ENCODE results near the gene TCP11L2.

The TCP11L2 gene

DNA sequence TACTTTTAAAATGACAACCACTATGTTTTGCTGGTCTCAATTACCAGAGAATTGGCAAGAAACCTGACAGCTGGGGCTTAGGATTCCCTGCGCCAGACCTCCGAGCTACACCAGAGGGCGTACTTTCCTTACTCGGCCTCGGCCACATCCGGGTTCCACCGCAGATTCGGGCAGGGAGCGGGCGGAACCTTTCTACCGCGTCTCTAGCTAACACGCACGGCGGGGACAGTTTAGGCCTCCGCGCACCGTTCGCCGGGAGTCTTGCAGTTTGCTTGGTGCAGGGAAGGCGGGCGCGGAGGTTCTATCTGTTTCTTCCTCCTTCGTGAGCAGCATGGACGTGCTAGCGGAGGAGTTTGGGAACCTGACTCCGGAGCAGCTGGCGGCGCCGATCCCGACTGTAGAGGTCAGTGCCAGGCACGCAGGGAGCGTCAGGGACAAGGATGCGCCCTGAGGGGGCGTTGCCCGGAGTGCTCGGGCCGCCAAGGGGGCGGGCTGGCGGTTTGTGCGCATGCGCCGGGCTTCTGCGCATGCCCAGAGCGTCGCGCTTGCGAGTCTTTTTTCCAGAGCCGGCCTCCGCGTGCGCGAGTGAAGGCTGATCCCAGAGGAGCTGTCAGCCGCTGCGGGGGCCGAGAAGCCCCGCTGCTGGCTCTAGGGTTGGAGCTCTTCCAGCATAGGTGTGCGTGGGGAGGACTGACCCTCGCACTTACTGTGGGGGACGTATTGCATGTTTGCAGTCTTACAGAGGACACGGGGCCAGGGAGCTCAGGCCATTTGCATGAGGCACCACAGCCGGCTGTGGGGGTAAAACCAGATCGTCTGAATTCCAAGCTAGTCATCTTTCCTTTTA lies 55.2 kb downstream of the TCP11L2 start, which contains the start of gene POLR3B:
Gene POLR3B, plus strand, starts transcription at position 200 of the 847 bp plus-strand sequence. Its CDS starts 132 bp downstream, at position 332.
- H3K36me3 ChIP-seq (ENCODE audit: control insufficient read depth in 1 of 2, insufficient read depth in 2 of 2, low read length in 2 of 2), result no peaks in the 10 kb centered on the region
- H3K4me1 ChIP-seq (ENCODE audit: control insufficient read depth in 1 of 2, insufficient read depth in 2 of 2, low read length in 2 of 2), result peaks cover 17 to 19% of the 10 kb centered on the region in 2 donors
- peak within 1 kb of the TSS; percentile 91 for H3K27ac ChIP-seq (ENCODE audit: low read depth, low read length)
- peak within 1 kb of the TSS; percentile 90 to 95 for H3K4me3 ChIP-seq (ENCODE audit: low read depth in 1 of 2, low read length in 2 of 2)
- H3K27me3 ChIP-seq (ENCODE audit: control insufficient read depth in 1 of 2, insufficient read depth in 2 of 2, low read length in 2 of 2), result no peaks in the 10 kb centered on the region
- H3K9ac ChIP-seq (ENCODE audit: low read depth in 1 of 2, low read length in 2 of 2), result peak within 1 kb of the TSS; percentile 67 to 94
- H3K9me3 ChIP-seq (ENCODE audit: control insufficient read depth in 1 of 2, low read length in 2 of 2), result no peaks in the 10 kb centered on the region

DNA sequence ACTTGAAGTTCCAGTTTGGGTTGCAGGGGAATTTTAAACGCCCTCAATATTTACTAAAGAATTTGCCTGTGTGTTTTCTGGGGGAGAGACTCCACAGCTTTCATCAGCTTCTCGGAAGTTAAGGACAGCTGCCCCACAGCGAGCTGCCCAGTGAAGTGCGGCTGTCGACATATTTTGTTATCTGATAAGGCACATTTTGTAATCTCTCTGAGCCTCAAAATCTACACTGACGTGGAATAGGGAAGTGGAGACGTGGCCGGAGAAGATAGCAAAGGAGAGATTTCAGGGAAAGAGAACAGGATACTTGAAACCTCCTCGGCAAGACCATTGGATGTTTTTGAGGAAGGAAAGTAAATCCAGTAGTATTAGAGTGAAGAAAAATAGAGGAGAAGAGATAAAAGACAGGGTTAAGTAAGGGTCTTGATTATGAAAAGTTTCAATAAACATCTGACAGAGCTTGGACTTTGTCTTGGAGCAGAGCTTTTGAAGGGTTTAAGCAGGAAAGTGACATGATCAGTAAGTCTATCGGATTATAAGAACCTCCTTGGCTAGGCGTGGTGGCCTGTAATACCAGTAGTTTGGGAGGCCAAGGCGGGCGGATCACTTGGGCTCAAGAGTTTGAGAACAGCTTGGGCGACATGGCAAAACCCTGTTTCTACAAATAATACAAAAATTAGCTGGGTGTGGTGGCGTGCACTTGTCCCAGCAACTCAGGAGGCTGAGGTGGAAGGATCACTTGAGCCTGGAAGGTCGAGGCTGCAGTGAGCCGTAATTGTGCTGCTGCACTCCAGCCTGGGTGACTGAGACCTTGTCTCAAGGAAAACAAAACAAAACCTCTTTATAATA lies 56.1 kb downstream of the TCP11L2 start:
- peak overlapping the region; percentile 67 to 94 for H3K9ac ChIP-seq (ENCODE audit: low read depth in 1 of 2, low read length in 2 of 2)
- H3K4me3 ChIP-seq (ENCODE audit: low read depth in 1 of 2, low read length in 2 of 2), result peak overlapping the region; percentile 90 to 95
- H3K9me3 ChIP-seq (ENCODE audit: control insufficient read depth in 1 of 2, low read length in 2 of 2), result no peaks in the 10 kb centered on the region
- peak overlapping the region; percentile 53 for H3K27ac ChIP-seq (ENCODE audit: low read depth, low read length)
- H3K27me3 ChIP-seq (ENCODE audit: control insufficient read depth in 1 of 2, insufficient read depth in 2 of 2, low read length in 2 of 2), result no peaks in the 10 kb centered on the region
- peaks cover 17 to 19% of the 10 kb centered on the region in 2 donors for H3K4me1 ChIP-seq (ENCODE audit: control insufficient read depth in 1 of 2, insufficient read depth in 2 of 2, low read length in 2 of 2)
- peaks cover 0 to 2% of the 10 kb centered on the region in 2 donors for H3K36me3 ChIP-seq (ENCODE audit: control insufficient read depth in 1 of 2, insufficient read depth in 2 of 2, low read length in 2 of 2)

DNA sequence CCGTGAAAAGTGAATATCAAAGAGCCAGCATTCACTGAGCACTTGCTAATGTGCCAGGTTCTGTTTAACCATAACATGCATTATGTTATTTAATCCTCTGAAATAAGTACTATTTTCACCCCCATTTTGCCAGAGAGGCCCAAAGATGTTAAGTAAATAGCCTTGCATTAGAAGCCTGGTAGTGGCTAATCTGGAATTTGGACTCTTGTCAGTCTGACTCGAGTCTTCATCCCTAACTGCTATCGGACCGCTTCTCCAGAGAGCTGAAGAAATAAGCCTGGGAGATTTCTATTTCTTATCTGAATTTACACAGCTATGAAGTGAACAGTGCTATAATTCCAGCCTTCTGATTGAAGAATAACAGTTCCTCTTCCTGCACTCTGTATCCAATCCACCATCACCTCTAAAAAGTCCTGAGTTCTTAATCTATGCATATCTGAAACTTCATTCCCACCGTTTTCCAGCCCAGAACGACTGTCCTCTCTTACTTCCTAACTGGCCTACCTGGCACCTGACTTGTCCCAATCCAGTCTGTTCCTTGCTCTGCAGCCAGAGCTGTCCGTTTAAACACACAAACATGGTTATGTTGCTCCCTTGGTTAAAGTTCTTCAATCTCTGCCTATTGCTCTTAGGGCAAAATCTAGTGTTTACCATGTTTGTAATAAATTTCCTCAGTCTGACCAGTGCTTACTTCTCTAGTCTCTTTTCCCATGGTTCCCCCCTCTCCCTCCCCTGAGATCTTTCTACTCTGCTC lies 57.3 kb downstream of the TCP11L2 start:
- Histone ChIP-seq H3K9ac (ENCODE audit: low read depth in 1 of 2, low read length in 2 of 2) (no peak overlapping the region), H3K9me3 (ENCODE audit: control insufficient read depth in 1 of 2, low read length in 2 of 2) (no peaks in the 10 kb centered on the region), H3K27ac (ENCODE audit: low read depth, low read length) (no peak overlapping the region), H3K36me3 (ENCODE audit: control insufficient read depth in 1 of 2, insufficient read depth in 2 of 2, low read length in 2 of 2) (peaks cover 0 to 2% of the 10 kb centered on the region in 2 donors), H3K4me1 (ENCODE audit: control insufficient read depth in 1 of 2, insufficient read depth in 2 of 2, low read length in 2 of 2) (peaks cover 17 to 19% of the 10 kb centered on the region in 2 donors), H3K27me3 (ENCODE audit: control insufficient read depth in 1 of 2, insufficient read depth in 2 of 2, low read length in 2 of 2) (no peaks in the 10 kb centered on the region), H3K4me3 (ENCODE audit: low read depth in 1 of 2, low read length in 2 of 2) (no peak overlapping the region)

DNA sequence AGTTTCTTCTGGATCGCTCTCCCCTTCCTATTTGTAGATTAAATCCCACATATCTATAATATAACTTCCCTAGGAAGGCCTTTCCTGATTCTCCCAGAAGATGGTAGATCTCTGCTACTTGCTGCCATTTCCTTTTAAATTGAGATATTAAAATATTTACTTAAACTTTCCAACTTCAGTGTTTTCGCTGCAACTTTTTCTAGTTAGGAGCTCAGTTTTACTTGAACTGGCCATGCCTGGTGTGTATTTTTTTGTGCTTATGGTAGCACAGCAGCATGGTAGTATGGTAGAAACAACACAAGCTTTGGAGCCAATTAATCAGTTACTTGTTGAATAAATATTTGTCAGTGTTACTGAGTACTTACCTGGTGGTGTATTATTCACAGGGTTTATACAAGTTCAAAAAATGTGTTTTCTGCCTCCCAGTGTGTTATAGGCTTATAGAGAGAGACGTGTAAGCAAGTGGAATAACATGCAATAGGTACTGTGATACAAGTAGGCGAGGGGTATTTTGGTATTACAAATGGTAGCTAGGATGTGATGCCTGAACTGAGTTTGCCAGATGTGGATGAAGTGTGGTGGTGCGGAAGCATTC lies 58.0 kb downstream of the TCP11L2 start:
- Histone ChIP-seq H3K27ac (ENCODE audit: low read depth, low read length) (no peak overlapping the region), H3K9me3 (ENCODE audit: control insufficient read depth in 1 of 2, low read length in 2 of 2) (no peaks in the 10 kb centered on the region), H3K4me1 (ENCODE audit: control insufficient read depth in 1 of 2, insufficient read depth in 2 of 2, low read length in 2 of 2) (peaks cover 17 to 19% of the 10 kb centered on the region in 2 donors), H3K36me3 (ENCODE audit: control insufficient read depth in 1 of 2, insufficient read depth in 2 of 2, low read length in 2 of 2) (peaks cover 0 to 2% of the 10 kb centered on the region in 2 donors), H3K27me3 (ENCODE audit: control insufficient read depth in 1 of 2, insufficient read depth in 2 of 2, low read length in 2 of 2) (no peaks in the 10 kb centered on the region), H3K9ac (ENCODE audit: low read depth in 1 of 2, low read length in 2 of 2) (no peak overlapping the region), H3K4me3 (ENCODE audit: low read depth in 1 of 2, low read length in 2 of 2) (no peak overlapping the region)

DNA sequence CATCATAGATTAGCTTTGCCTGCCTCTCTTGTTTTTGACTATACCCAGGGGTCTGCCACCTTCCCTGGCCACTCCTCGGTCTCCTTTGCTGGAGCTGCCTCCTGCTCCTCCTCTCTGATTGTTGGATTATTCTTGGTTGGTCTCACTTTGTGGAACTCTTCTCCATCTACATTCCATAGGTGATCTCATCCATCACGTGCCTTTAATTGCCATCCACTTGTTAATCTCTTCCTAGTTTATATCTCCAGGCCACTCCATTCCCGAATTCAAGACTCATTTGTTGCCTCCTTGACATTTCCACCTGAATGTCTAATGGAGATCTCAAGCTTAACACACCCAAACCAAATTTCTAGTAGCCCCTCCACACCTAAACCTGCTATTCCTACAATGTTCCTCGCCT lies 60.4 kb downstream of the TCP11L2 start:
- Histone ChIP-seq H3K9ac (ENCODE audit: low read depth in 1 of 2, low read length in 2 of 2) (no peak overlapping the region), H3K36me3 (ENCODE audit: control insufficient read depth in 1 of 2, insufficient read depth in 2 of 2, low read length in 2 of 2) (peaks cover 0 to 7% of the 10 kb centered on the region in 2 donors), H3K4me3 (ENCODE audit: low read depth in 1 of 2, low read length in 2 of 2) (no peak overlapping the region), H3K9me3 (ENCODE audit: control insufficient read depth in 1 of 2, low read length in 2 of 2) (no peaks in the 10 kb centered on the region), H3K27ac (ENCODE audit: low read depth, low read length) (no peak overlapping the region), H3K27me3 (ENCODE audit: control insufficient read depth in 1 of 2, insufficient read depth in 2 of 2, low read length in 2 of 2) (no peaks in the 10 kb centered on the region), H3K4me1 (ENCODE audit: control insufficient read depth in 1 of 2, insufficient read depth in 2 of 2, low read length in 2 of 2) (peaks cover 13% of the 10 kb centered on the region in 2 donors)

DNA sequence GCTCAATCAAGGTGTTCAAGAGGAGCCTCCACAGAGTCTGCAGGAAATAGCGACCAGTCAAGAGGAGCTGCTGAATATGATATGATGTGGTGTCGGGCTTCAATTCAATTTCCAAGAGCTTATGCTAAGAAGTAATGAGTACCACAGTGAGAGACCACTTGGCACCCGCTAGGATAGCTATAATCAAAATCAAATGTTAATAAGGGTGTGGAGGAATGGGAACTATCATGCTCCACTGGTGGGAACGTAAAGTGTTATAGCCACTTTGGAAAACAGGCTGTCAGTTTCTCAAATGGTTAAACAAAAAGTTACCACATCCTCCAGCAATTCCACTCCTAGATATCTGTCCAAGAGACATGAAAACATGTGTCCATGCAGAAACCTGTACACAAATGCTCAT lies 61.7 kb downstream of the TCP11L2 start:
- Histone ChIP-seq H3K9me3 (ENCODE audit: control insufficient read depth in 1 of 2, low read length in 2 of 2) (no peaks in the 10 kb centered on the region), H3K27me3 (ENCODE audit: control insufficient read depth in 1 of 2, insufficient read depth in 2 of 2, low read length in 2 of 2) (no peaks in the 10 kb centered on the region), H3K4me3 (ENCODE audit: low read depth in 1 of 2, low read length in 2 of 2) (no peak overlapping the region), H3K27ac (ENCODE audit: low read depth, low read length) (no peak overlapping the region), H3K4me1 (ENCODE audit: control insufficient read depth in 1 of 2, insufficient read depth in 2 of 2, low read length in 2 of 2) (peaks cover under 1 to 4% of the 10 kb centered on the region in 2 donors), H3K36me3 (ENCODE audit: control insufficient read depth in 1 of 2, insufficient read depth in 2 of 2, low read length in 2 of 2) (peaks cover 0 to 7% of the 10 kb centered on the region in 2 donors), H3K9ac (ENCODE audit: low read depth in 1 of 2, low read length in 2 of 2) (no peak overlapping the region)

DNA sequence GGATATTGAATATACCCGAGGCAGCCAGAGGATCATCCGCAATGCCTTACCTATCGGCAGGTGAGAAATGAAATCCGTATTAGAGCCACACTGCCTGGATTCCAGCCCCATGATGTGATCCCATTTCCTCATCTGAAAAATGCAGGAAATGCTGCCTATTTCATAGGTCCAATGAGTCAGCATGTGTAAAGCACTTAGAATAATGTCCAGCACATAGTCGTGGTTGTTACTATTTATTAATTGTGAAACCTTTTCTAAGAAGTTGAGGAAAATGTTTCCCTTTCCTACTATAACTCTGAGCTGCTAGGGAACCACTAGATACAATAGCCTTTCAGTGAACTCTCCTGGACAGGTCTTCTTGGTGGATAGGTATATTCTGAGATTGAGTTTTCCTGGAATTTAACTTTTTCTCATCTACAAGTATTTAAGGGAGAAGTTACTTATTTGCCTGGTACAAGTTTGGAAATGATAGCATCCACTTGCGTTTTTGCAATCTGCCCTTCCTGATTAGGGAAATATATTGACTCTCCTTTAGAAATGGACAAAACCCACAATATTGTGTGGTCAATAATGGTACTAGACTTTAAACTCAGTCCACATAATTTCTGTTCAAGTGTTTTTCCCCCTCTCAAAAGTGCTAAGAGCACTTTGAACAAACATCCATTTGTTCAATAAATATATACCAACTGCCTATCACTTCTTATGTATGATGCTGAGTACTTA lies 67.3 kb downstream of the TCP11L2 start:
- Histone ChIP-seq H3K9ac (ENCODE audit: low read depth in 1 of 2, low read length in 2 of 2) (no peak overlapping the region), H3K9me3 (ENCODE audit: control insufficient read depth in 1 of 2, low read length in 2 of 2) (no peaks in the 10 kb centered on the region), H3K27me3 (ENCODE audit: control insufficient read depth in 1 of 2, insufficient read depth in 2 of 2, low read length in 2 of 2) (no peaks in the 10 kb centered on the region), H3K27ac (ENCODE audit: low read depth, low read length) (no peak overlapping the region), H3K4me3 (ENCODE audit: low read depth in 1 of 2, low read length in 2 of 2) (no peak overlapping the region), H3K4me1 (ENCODE audit: control insufficient read depth in 1 of 2, insufficient read depth in 2 of 2, low read length in 2 of 2) (no peaks in the 10 kb centered on the region), H3K36me3 (ENCODE audit: control insufficient read depth in 1 of 2, insufficient read depth in 2 of 2, low read length in 2 of 2) (peaks cover 0 to 27% of the 10 kb centered on the region in 2 donors)

DNA sequence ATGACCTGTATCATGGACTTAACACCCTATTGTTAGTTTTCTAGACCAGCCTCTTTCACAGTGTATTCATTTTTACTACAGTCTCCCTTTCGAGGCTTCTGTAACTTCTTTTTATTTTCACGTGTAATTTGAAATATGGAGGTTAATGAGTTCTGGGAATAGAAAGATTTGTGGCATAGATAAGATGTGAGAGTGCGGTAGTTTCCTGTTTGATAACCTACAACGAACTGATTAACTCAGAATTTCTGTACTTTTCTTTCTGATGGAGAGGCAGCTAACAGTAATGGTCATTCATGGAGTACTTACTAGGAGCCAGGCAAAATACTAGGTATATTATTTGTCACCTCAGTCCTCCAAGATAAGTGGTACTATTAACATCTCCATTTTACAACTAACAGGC lies 76.3 kb downstream of the TCP11L2 start:
- Histone ChIP-seq H3K9me3 (ENCODE audit: control insufficient read depth in 1 of 2, low read length in 2 of 2) (no peaks in the 10 kb centered on the region), H3K9ac (ENCODE audit: low read depth in 1 of 2, low read length in 2 of 2) (no peak overlapping the region), H3K27ac (ENCODE audit: low read depth, low read length) (no peak overlapping the region), H3K36me3 (ENCODE audit: control insufficient read depth in 1 of 2, insufficient read depth in 2 of 2, low read length in 2 of 2) (peaks cover 7 to 42% of the 10 kb centered on the region in 2 donors), H3K27me3 (ENCODE audit: control insufficient read depth in 1 of 2, insufficient read depth in 2 of 2, low read length in 2 of 2) (no peaks in the 10 kb centered on the region), H3K4me3 (ENCODE audit: low read depth in 1 of 2, low read length in 2 of 2) (no peak overlapping the region), H3K4me1 (ENCODE audit: control insufficient read depth in 1 of 2, insufficient read depth in 2 of 2, low read length in 2 of 2) (peaks cover 6 to 7% of the 10 kb centered on the region in 2 donors)

DNA sequence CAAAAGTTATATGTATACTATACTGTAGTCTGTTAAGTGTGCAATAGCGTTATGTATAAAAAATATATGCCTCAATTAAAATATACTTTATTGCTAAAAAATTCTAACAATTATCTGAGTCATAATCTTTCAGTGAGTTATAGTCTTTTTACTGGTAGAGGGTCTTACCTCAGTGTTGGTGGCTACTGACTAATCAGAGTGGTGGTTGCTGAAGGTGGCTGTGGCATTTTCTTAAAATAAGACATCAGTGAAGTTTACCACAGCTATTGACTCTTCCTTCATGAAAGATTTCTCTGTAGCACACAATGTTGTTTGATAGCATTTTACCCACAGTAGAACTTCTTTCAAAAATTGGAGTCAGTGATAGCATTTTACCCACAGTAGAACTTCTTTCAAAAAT lies 78.4 kb downstream of the TCP11L2 start:
- no peak overlapping the region for H3K9ac ChIP-seq (ENCODE audit: low read depth in 1 of 2, low read length in 2 of 2)
- peaks cover 6 to 7% of the 10 kb centered on the region in 2 donors for H3K4me1 ChIP-seq (ENCODE audit: control insufficient read depth in 1 of 2, insufficient read depth in 2 of 2, low read length in 2 of 2)
- H3K27ac ChIP-seq (ENCODE audit: low read depth, low read length), result no peak overlapping the region
- H3K36me3 ChIP-seq (ENCODE audit: control insufficient read depth in 1 of 2, insufficient read depth in 2 of 2, low read length in 2 of 2), result peaks cover 7 to 36% of the 10 kb centered on the region in 2 donors
- no peak overlapping the region for H3K4me3 ChIP-seq (ENCODE audit: low read depth in 1 of 2, low read length in 2 of 2)
- H3K9me3 ChIP-seq (ENCODE audit: control insufficient read depth in 1 of 2, low read length in 2 of 2), result no peaks in the 10 kb centered on the region
- no peaks in the 10 kb centered on the region for H3K27me3 ChIP-seq (ENCODE audit: control insufficient read depth in 1 of 2, insufficient read depth in 2 of 2, low read length in 2 of 2)

All from duodenal mucosa (tissue), 2 donors.